Activated CD4-positive, alpha-beta T cell treated with anti-CD3 and anti-CD28 coated beads, Interleukin-2, amount 50 U/mL, for 48 hours (primary cell): Measurements from ENCODE around the gene EIF4E1B.

Experiments
- DNase-seq, 2 experiments: peaks; one replicate each; pipeline ENCODE4 v3.0.0-alpha.2; 2020

The EIF4E1B gene

GRCh38 chr5:176606875-176607274, 23.6 kb upstream of the EIF4E1B start:
- DNase-seq: no peak

GRCh38 chr5:176608142-176608705, 22.3 kb upstream of the EIF4E1B start:
- no peak for DNase-seq

- DNase-seq: peak; percentile 30 to 41
Observed at GRCh38 chr5:176608937-176609723, 21.3 kb upstream of the EIF4E1B start.

- peak; percentile 64 to 70 for DNase-seq
Observed at GRCh38 chr5:176609724-176610434, 20.6 kb upstream of the EIF4E1B start, which contains the start of gene GPRIN1. TSS of gene GPRIN1 (minus strand) at chr5:176610156. CDS start at chr5:176599834, 10,322 bp downstream.

- no peak for DNase-seq
Observed at GRCh38 chr5:176610435-176610773, 20.1 kb upstream of the EIF4E1B start.

GRCh38 chr5:176611435-176611834, 19.0 kb upstream of the EIF4E1B start:
- DNase-seq: peak; percentile 71 to 78

GRCh38 chr5:176612008-176612407, 18.5 kb upstream of the EIF4E1B start:
- no peak for DNase-seq

- DNase-seq: no peak
Observed at GRCh38 chr5:176612855-176613254, 17.6 kb upstream of the EIF4E1B start.

GRCh38 chr5:176614805-176615478, 15.5 kb upstream of the EIF4E1B start:
- DNase-seq: no peak

- DNase-seq: no peak
Observed at GRCh38 chr5:176616511-176616910, 14.0 kb upstream of the EIF4E1B start.

GRCh38 chr5:176618783-176619182, 11.7 kb upstream of the EIF4E1B start:
- DNase-seq: no peak

GRCh38 chr5:176619203-176619568, 11.3 kb upstream of the EIF4E1B start:
- peak; percentile 83 to 86 for DNase-seq

- DNase-seq: no peak
Observed at GRCh38 chr5:176619569-176620332, 10.7 kb upstream of the EIF4E1B start.

- DNase-seq: no peak
Observed at GRCh38 chr5:176620333-176620981, 10.0 kb upstream of the EIF4E1B start.

- no peak for DNase-seq
Observed at GRCh38 chr5:176621661-176622079, 8.8 kb upstream of the EIF4E1B start.

GRCh38 chr5:176624142-176624541, 6.3 kb upstream of the EIF4E1B start:
- no peak for DNase-seq

- DNase-seq: no peak
Observed at GRCh38 chr5:176624938-176625337, 5.5 kb upstream of the EIF4E1B start.

GRCh38 chr5:176625512-176625911, 5.0 kb upstream of the EIF4E1B start:
- no peak for DNase-seq

GRCh38 chr5:176625966-176626875, 4.3 kb upstream of the EIF4E1B start:
- DNase-seq: no peak

GRCh38 chr5:176626876-176627236, 3.6 kb upstream of the EIF4E1B start:
- no peak for DNase-seq

- no peak for DNase-seq
Observed at GRCh38 chr5:176627582-176627981, 2.9 kb upstream of the EIF4E1B start.
